Measurements from ENCODE around the gene RBM10.

Gene RBM10

GRCh38 chrX:47226531-47227333 is 81.7 kb downstream of the RBM10 start:
- no peak for DNase-seq (ENCODE audit: low read depth)
- H3K9me3 ChIP-seq (ENCODE audit: control insufficient read depth, low read length), result no peaks in the 10 kb centered on the region
- H3K9ac ChIP-seq (ENCODE audit: low read length), result no peak overlapping the region
- H3K4me3 ChIP-seq (ENCODE audit: low read length), result no peak overlapping the region
- H3K36me3 ChIP-seq (ENCODE audit: control insufficient read depth, insufficient read depth, low read length, severe bottlenecking), result peaks cover 65% of the 10 kb centered on the region
- no peaks in the 10 kb centered on the region for H3K27me3 ChIP-seq (replicated peaks; ENCODE audit: control insufficient read depth, insufficient read depth, low read length)
- no peaks in the 10 kb centered on the region for H3K4me1 ChIP-seq (ENCODE audit: control insufficient read depth, insufficient read depth, low read length)

GRCh38 chrX:47227334-47227583 is 82.2 kb downstream of the RBM10 start:
- peaks cover 65% of the 10 kb centered on the region for H3K36me3 ChIP-seq (ENCODE audit: control insufficient read depth, insufficient read depth, low read length, severe bottlenecking)
- no peaks in the 10 kb centered on the region for H3K9me3 ChIP-seq (ENCODE audit: control insufficient read depth, low read length)
- H3K27me3 ChIP-seq (replicated peaks; ENCODE audit: control insufficient read depth, insufficient read depth, low read length), result no peaks in the 10 kb centered on the region
- peaks cover 2% of the 10 kb centered on the region for H3K4me1 ChIP-seq (ENCODE audit: control insufficient read depth, insufficient read depth, low read length)
- DNase-seq (ENCODE audit: low read depth), result no peak
- no peak overlapping the region for H3K4me3 ChIP-seq (ENCODE audit: low read length)
- no peak overlapping the region for H3K9ac ChIP-seq (ENCODE audit: low read length)

- Histone ChIP-seq H3K27me3 (replicated peaks; ENCODE audit: control insufficient read depth, insufficient read depth, low read length) (no peaks in the 10 kb centered on the region), H3K4me3 (ENCODE audit: low read length) (no peak overlapping the region), H3K9ac (ENCODE audit: low read length) (no peak overlapping the region), H3K4me1 (ENCODE audit: control insufficient read depth, insufficient read depth, low read length) (peaks cover 6% of the 10 kb centered on the region), H3K9me3 (ENCODE audit: control insufficient read depth, low read length) (no peaks in the 10 kb centered on the region), H3K36me3 (ENCODE audit: control insufficient read depth, insufficient read depth, low read length, severe bottlenecking) (peaks cover 57% of the 10 kb centered on the region)
- DNase-seq (ENCODE audit: low read depth), result no peak
These were observed 83.7 kb downstream of the RBM10 start for GRCh38 chrX:47228550-47229270.

GRCh38 chrX:47229427-47229826 is 84.4 kb downstream of the RBM10 start:
- Histone ChIP-seq H3K4me1 (ENCODE audit: control insufficient read depth, insufficient read depth, low read length) (peaks cover 6% of the 10 kb centered on the region), H3K9ac (ENCODE audit: low read length) (no peak overlapping the region), H3K9me3 (ENCODE audit: control insufficient read depth, low read length) (no peaks in the 10 kb centered on the region), H3K27me3 (replicated peaks; ENCODE audit: control insufficient read depth, insufficient read depth, low read length) (no peaks in the 10 kb centered on the region), H3K36me3 (ENCODE audit: control insufficient read depth, insufficient read depth, low read length, severe bottlenecking) (peaks cover 50% of the 10 kb centered on the region), H3K4me3 (ENCODE audit: low read length) (no peak overlapping the region)
- DNase-seq (ENCODE audit: low read depth), result no peak

- Histone ChIP-seq H3K9me3 (ENCODE audit: control insufficient read depth, low read length) (no peaks in the 10 kb centered on the region), H3K36me3 (ENCODE audit: control insufficient read depth, insufficient read depth, low read length, severe bottlenecking) (peaks cover 41% of the 10 kb centered on the region), H3K27me3 (replicated peaks; ENCODE audit: control insufficient read depth, insufficient read depth, low read length) (no peaks in the 10 kb centered on the region), H3K4me1 (ENCODE audit: control insufficient read depth, insufficient read depth, low read length) (peaks cover 6% of the 10 kb centered on the region), H3K9ac (ENCODE audit: low read length) (no peak overlapping the region), H3K4me3 (ENCODE audit: low read length) (no peak overlapping the region)
- no peak for DNase-seq (ENCODE audit: low read depth)
These were observed 85.3 kb downstream of the RBM10 start for GRCh38 chrX:47230136-47230868.

GRCh38 chrX:47231167-47231566 is 86.1 kb downstream of the RBM10 start:
- no peaks in the 10 kb centered on the region for H3K27me3 ChIP-seq (replicated peaks; ENCODE audit: control insufficient read depth, insufficient read depth, low read length)
- H3K4me3 ChIP-seq (ENCODE audit: low read length), result no peak overlapping the region
- H3K36me3 ChIP-seq (ENCODE audit: control insufficient read depth, insufficient read depth, low read length, severe bottlenecking), result peaks cover 32% of the 10 kb centered on the region
- H3K4me1 ChIP-seq (ENCODE audit: control insufficient read depth, insufficient read depth, low read length), result peaks cover 6% of the 10 kb centered on the region
- H3K9ac ChIP-seq (ENCODE audit: low read length), result no peak overlapping the region
- DNase-seq (ENCODE audit: low read depth), result no peak
- no peaks in the 10 kb centered on the region for H3K9me3 ChIP-seq (ENCODE audit: control insufficient read depth, low read length)

- H3K36me3 ChIP-seq (ENCODE audit: control insufficient read depth, insufficient read depth, low read length, severe bottlenecking), result peaks cover 21% of the 10 kb centered on the region
- H3K9me3 ChIP-seq (ENCODE audit: control insufficient read depth, low read length), result no peaks in the 10 kb centered on the region
- DNase-seq (ENCODE audit: low read depth), result peak; percentile 4
- H3K4me1 ChIP-seq (ENCODE audit: control insufficient read depth, insufficient read depth, low read length), result peaks cover 6% of the 10 kb centered on the region
- peak overlapping the region; percentile 87 for H3K9ac ChIP-seq (ENCODE audit: low read length)
- H3K27me3 ChIP-seq (replicated peaks; ENCODE audit: control insufficient read depth, insufficient read depth, low read length), result peaks cover 4% of the 10 kb centered on the region
- H3K4me3 ChIP-seq (ENCODE audit: low read length), result peak overlapping the region; percentile 87
These were observed 87.3 kb downstream of the RBM10 start for GRCh38 chrX:47232197-47232802.

GRCh38 chrX:47232803-47233332 is 87.8 kb downstream of the RBM10 start, which contains the start of gene USP11:
Gene USP11, plus strand, starts transcription at chrX:47233009. Its CDS starts 35 bp downstream, at chrX:47233044.
- H3K9ac ChIP-seq (ENCODE audit: low read length), result peak within 1 kb of the TSS; percentile 88
- DNase-seq (ENCODE audit: low read depth), result peak; percentile 52
- peaks cover 6% of the 10 kb centered on the region for H3K4me1 ChIP-seq (ENCODE audit: control insufficient read depth, insufficient read depth, low read length)
- peaks cover 15% of the 10 kb centered on the region for H3K36me3 ChIP-seq (ENCODE audit: control insufficient read depth, insufficient read depth, low read length, severe bottlenecking)
- H3K4me3 ChIP-seq (ENCODE audit: low read length), result peak within 1 kb of the TSS; percentile 87
- peaks cover 5% of the 10 kb centered on the region for H3K27me3 ChIP-seq (replicated peaks; ENCODE audit: control insufficient read depth, insufficient read depth, low read length)
- no peaks in the 10 kb centered on the region for H3K9me3 ChIP-seq (ENCODE audit: control insufficient read depth, low read length)

GRCh38 chrX:47233333-47234113 is 88.5 kb downstream of the RBM10 start:
- peak; percentile 95 for DNase-seq (ENCODE audit: low read depth)
- Histone ChIP-seq H3K9me3 (ENCODE audit: control insufficient read depth, low read length) (no peaks in the 10 kb centered on the region), H3K27me3 (replicated peaks; ENCODE audit: control insufficient read depth, insufficient read depth, low read length) (peaks cover 5% of the 10 kb centered on the region), H3K4me1 (ENCODE audit: control insufficient read depth, insufficient read depth, low read length) (peaks cover 6% of the 10 kb centered on the region), H3K4me3 (ENCODE audit: low read length) (peak overlapping the region; percentile 87), H3K9ac (ENCODE audit: low read length) (peak overlapping the region; percentile 88), H3K36me3 (ENCODE audit: control insufficient read depth, insufficient read depth, low read length, severe bottlenecking) (peaks cover 9% of the 10 kb centered on the region)

GRCh38 chrX:47234583-47234982 is 89.6 kb downstream of the RBM10 start:
- DNase-seq (ENCODE audit: low read depth), result peak; percentile 25
- H3K27me3 ChIP-seq (replicated peaks; ENCODE audit: control insufficient read depth, insufficient read depth, low read length), result peaks cover 5% of the 10 kb centered on the region

More at GRCh38 chrX:47234583-47234982, 89.6 kb downstream of the RBM10 start:
- peak overlapping the region; percentile 87 for H3K4me3 ChIP-seq (ENCODE audit: low read length)
- peak overlapping the region; percentile 88 for H3K9ac ChIP-seq (ENCODE audit: low read length)
- no peaks in the 10 kb centered on the region for H3K9me3 ChIP-seq (ENCODE audit: control insufficient read depth, low read length)
- H3K36me3 ChIP-seq (ENCODE audit: control insufficient read depth, insufficient read depth, low read length, severe bottlenecking), result no peaks in the 10 kb centered on the region
- peaks cover 6% of the 10 kb centered on the region for H3K4me1 ChIP-seq (ENCODE audit: control insufficient read depth, insufficient read depth, low read length)

Data from adipocyte (in vitro differentiated cells).